ENCODE results near the gene SH3RF2. TPM values are rescaled to one million over a fixed set of nuclear protein-coding genes. Genes with fewer than 3 reads are reported as not detected.

Gene SH3RF2
- total RNA-seq, 1 donor from 2014 or later, result 0.38 TPM

DNA sequence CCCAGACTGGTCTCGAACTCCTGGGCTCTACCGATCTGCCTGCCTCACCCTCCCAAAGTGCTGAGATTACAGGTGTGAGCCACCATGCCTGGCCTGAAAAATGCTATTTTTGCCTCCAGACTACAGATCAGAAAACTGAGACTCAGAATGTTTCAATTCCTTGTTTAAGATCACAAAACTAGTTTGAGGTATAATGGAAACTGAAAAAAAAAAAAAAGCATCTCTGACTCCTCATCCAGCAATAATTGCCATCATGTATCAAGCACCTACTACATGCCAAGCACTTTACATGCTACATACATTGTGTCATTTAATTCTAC is 133.4 kb downstream of the SH3RF2 start:
- H3K36me3 Mint-ChIP-seq (ENCODE audit: unreplicated experiment), result no peaks in the 10 kb centered on the region
- peaks cover 9% of the 10 kb centered on the region for H3K27me3 Mint-ChIP-seq (ENCODE audit: unreplicated experiment)
- H3K4me1 Mint-ChIP-seq (ENCODE audit: unreplicated experiment), result no peaks in the 10 kb centered on the region
- no peak overlapping the region for H3K4me3 Mint-ChIP-seq (ENCODE audit: unreplicated experiment)
- no peak overlapping the region for H3K27ac Mint-ChIP-seq (ENCODE audit: unreplicated experiment)
- DNase-seq (ENCODE audit: extremely low spot score, unreplicated experiment), result no peak
- no peaks in the 10 kb centered on the region for H3K9me3 Mint-ChIP-seq (ENCODE audit: unreplicated experiment)
- TF ChIP-seq, protein P1, sequence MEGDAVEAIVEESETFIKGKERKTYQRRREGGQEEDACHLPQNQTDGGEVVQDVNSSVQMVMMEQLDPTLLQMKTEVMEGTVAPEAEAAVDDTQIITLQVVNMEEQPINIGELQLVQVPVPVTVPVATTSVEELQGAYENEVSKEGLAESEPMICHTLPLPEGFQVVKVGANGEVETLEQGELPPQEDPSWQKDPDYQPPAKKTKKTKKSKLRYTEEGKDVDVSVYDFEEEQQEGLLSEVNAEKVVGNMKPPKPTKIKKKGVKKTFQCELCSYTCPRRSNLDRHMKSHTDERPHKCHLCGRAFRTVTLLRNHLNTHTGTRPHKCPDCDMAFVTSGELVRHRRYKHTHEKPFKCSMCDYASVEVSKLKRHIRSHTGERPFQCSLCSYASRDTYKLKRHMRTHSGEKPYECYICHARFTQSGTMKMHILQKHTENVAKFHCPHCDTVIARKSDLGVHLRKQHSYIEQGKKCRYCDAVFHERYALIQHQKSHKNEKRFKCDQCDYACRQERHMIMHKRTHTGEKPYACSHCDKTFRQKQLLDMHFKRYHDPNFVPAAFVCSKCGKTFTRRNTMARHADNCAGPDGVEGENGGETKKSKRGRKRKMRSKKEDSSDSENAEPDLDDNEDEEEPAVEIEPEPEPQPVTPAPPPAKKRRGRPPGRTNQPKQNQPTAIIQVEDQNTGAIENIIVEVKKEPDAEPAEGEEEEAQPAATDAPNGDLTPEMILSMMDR (IDR thresholded peaks at IDR 0.05), result no peak

DNA sequence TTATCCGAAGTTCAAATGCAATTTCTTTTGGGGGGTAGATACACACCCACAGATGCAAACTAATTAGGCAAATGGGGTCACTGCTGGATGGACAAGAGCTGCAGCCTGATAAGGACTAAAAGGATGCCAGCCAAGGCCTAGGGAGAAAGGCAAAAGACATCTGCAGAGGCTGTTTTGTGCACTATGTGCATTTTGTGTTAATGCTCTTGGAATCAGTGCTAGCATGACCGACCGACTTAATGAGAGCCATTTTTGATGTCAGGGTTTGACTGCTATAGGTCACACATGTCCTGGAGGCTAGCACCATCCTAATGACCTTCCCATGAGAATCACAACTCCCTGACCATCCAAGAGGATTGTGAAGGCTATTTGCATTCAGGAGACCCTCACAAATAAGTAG is 134.4 kb downstream of the SH3RF2 start:
- no peaks in the 10 kb centered on the region for H3K9me3 Mint-ChIP-seq (ENCODE audit: unreplicated experiment)
- TF ChIP-seq, protein P1 (IDR thresholded peaks at IDR 0.05), result no peak
- H3K4me3 Mint-ChIP-seq (ENCODE audit: unreplicated experiment), result no peak overlapping the region
- H3K36me3 Mint-ChIP-seq (ENCODE audit: unreplicated experiment), result no peaks in the 10 kb centered on the region
- no peaks in the 10 kb centered on the region for H3K4me1 Mint-ChIP-seq (ENCODE audit: unreplicated experiment)
- peaks cover 6% of the 10 kb centered on the region for H3K27me3 Mint-ChIP-seq (ENCODE audit: unreplicated experiment)
- H3K27ac Mint-ChIP-seq (ENCODE audit: unreplicated experiment), result no peak overlapping the region
- DNase-seq (ENCODE audit: extremely low spot score, unreplicated experiment), result no peak

DNA sequence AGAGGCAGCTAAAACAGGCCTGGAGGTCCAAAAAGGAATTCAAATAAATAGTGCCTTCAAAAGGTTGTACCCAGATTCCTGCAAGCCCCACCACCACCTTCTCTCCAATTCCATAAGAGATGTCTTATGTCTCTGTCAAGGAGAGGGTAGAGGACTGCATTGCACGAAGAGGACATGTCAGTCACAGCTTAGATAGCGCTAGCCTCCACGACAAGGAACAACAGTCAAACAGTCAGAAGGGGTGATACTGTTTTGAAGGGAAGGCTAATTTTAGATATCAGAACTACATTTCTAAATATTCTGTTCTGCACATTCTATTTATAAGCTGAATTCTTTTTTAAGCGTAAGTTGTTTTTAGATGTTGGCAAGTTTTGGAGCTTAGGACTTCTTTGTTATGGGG is 134.8 kb downstream of the SH3RF2 start:
- TF ChIP-seq, protein P1 (IDR thresholded peaks at IDR 0.05), result no peak
- Mint-ChIP-seq H3K9me3 (ENCODE audit: unreplicated experiment) (no peaks in the 10 kb centered on the region), H3K4me3 (ENCODE audit: unreplicated experiment) (no peak overlapping the region), H3K4me1 (ENCODE audit: unreplicated experiment) (no peaks in the 10 kb centered on the region), H3K36me3 (ENCODE audit: unreplicated experiment) (no peaks in the 10 kb centered on the region), H3K27ac (ENCODE audit: unreplicated experiment) (no peak overlapping the region), H3K27me3 (ENCODE audit: unreplicated experiment) (peaks cover 6% of the 10 kb centered on the region)
- DNase-seq (ENCODE audit: extremely low spot score, unreplicated experiment), result no peak

DNA sequence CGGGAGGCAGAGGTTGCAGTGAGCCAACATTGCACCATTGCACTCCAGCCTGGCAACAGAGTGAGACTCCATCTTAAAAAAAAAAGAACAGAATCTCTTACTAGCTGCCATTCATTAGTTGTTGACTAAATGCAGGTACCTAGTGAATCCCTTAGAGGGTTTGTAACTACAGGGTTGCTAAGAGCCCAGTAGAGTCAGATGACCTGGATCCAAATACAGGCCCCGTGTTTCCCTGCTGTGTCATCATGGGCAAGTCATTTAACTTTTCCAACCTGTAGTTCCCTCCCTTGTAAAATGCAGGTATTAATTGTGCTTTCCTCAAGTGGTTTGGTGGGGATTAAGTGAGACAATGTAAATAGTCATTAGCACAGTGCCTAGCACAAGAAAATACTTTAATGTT is 136.2 kb downstream of the SH3RF2 start:
- Mint-ChIP-seq H3K36me3 (ENCODE audit: unreplicated experiment) (no peaks in the 10 kb centered on the region), H3K27me3 (ENCODE audit: unreplicated experiment) (peaks cover 6% of the 10 kb centered on the region), H3K27ac (ENCODE audit: unreplicated experiment) (no peak overlapping the region), H3K4me3 (ENCODE audit: unreplicated experiment) (no peak overlapping the region), H3K9me3 (ENCODE audit: unreplicated experiment) (no peaks in the 10 kb centered on the region), H3K4me1 (ENCODE audit: unreplicated experiment) (no peaks in the 10 kb centered on the region)
- no peak for DNase-seq (ENCODE audit: extremely low spot score, unreplicated experiment)
- TF ChIP-seq, protein P1 (IDR thresholded peaks at IDR 0.05), result no peak

DNA sequence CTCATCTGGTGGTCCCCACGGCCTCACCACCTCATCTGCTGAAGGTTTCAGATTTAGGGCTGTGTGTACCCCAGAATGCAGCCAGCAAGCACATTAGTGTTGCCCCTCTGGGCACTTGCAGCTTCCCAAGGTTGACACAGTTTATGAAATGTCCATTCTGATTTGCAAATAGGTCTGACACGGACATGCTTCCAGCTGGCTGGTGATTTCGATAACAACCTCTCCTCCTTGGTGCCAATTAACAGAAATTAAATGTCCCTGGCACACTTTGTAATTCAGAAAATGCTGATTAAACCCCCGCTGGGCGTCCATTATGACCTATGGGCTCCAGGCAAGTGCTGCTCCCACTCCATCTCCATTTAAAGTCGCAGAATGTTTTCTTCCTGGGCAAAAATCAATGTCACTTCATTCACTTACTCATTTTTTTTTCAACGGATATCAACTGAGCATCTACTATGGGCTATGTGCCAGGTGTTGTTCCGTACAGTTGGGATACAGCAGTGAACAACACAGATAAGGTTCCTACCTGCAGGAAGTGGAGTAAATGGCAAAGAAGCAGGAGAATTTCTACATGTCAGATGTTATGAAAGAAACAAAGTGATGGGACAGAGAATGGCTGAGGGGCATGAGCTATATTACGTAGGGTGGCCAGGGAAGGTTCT is 137.0 kb downstream of the SH3RF2 start:
- Mint-ChIP-seq H3K27ac (ENCODE audit: unreplicated experiment) (no peak overlapping the region), H3K27me3 (ENCODE audit: unreplicated experiment) (peaks cover 7% of the 10 kb centered on the region), H3K4me1 (ENCODE audit: unreplicated experiment) (no peaks in the 10 kb centered on the region), H3K9me3 (ENCODE audit: unreplicated experiment) (no peaks in the 10 kb centered on the region), H3K4me3 (ENCODE audit: unreplicated experiment) (no peak overlapping the region), H3K36me3 (ENCODE audit: unreplicated experiment) (no peaks in the 10 kb centered on the region)
- no peak for DNase-seq (ENCODE audit: extremely low spot score, unreplicated experiment)
- TF ChIP-seq, protein P1 (IDR thresholded peaks at IDR 0.05), result no peak
